ENCODE measurements around the gene GNAL.
A peak's percentile ranks its signal among the peaks of the same experiment; 100 is the strongest.

The GNAL gene

DNA sequence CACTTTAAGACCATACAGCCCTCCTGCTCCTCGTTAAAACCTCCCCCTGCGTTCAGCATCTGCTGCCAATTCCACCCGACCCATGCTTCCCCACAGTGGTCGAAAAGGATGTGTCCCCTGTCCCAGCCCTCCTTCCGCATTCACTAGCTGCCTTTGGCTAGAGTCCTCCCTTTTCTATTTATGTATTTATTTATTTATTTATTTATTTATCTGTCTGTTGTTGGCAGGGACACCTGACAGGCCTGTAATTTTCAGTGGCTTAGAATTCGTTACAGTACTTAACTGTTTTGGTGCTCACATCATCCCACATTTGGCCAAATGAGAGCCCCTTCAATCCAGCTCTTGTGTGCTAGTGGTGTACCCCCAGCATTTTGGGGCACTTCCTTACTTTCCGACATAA is 50.8 kb downstream of the GNAL start:
- TF ChIP-seq CTCF (IDR thresholded peaks at IDR 0.05; ENCODE audit: insufficient read depth, low read depth, low read length, missing control alignments) = no peak
- DNase-seq (ENCODE audit: low read depth) = no peak
- no peak overlapping the region for H3K4me3 ChIP-seq (ENCODE audit: low read length)

DNA sequence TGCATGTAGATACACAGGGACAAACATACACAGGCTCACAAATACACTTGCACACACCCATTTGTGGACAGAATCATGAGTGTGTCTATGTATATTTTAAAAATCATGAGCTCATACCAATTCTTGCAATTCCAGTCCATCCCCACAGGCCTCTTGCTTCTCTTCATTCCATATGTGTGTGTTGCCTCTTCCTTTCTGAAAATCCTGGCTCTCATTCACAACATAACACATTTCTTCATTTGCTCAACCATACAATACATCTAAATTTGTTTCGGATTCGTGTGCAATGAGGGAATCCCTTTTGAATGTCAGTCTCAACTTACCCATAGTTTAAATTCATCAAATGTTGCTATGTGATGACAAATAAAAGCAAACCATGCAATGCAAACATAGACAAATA is 51.4 kb downstream of the GNAL start:
- TF ChIP-seq CTCF (IDR thresholded peaks at IDR 0.05; ENCODE audit: insufficient read depth, low read depth, low read length, missing control alignments) = no peak
- no peak overlapping the region for H3K4me3 ChIP-seq (ENCODE audit: low read length)
- DNase-seq (ENCODE audit: low read depth) = peak; percentile 40

DNA sequence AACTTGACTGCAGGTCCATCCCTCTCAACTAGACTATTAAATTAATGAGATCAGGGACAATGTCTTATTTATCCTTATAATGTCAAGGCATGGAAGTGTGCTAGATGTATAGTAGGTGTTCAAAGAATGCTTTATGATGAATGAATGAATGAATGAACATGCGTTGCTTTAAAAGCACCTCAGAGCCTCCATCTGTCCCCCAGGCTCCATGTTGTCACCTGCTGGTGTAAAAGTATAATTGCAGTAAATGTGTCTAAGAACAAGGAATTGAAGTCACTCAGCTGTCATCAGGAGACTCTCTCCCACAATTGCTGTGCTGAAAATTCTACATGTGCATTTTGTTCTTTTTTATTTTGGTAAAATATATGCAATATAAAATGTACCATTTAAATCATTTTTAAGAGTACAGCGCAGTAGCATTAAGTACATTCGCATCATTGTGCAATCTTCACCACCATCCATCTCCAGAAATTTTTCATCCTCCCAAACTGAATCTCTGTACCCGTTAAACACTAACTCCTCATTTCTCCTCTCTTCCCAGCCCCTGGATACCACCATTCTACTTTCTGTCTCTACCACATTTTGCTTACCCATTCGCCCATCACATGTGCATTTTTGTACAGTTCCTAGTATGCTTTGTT is 52.6 kb downstream of the GNAL start:
- DNase-seq (ENCODE audit: low read depth) = peak; percentile 41
- H3K4me3 ChIP-seq (ENCODE audit: low read length) = no peak overlapping the region
- peak; percentile 75 for TF ChIP-seq CTCF (IDR thresholded peaks at IDR 0.05; ENCODE audit: insufficient read depth, low read depth, low read length, missing control alignments)

DNA sequence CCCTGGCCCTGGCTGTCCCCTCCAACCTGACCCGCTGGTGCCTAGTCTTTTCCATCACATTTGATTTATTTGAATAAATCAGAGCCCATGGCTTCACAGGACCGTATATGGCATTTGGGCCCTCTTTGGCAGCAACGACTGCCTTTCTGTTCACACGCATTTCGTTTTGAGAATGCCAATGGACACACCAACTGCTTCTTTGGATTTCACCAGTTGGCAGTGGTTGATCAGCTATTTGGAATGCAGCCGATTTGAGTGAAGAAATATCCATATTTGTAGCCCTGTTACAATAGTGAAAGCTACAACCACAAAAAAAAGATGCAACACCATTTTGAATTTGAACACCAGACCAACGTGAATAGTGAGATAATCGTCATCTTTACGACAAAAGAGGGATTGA is 56.5 kb downstream of the GNAL start:
- no peak for TF ChIP-seq CTCF (IDR thresholded peaks at IDR 0.05; ENCODE audit: insufficient read depth, low read depth, low read length, missing control alignments)
- DNase-seq (ENCODE audit: low read depth) = no peak
- no peak overlapping the region for H3K4me3 ChIP-seq (ENCODE audit: low read length)

GRCh38 chr18:11747286-11747685 is 58.2 kb downstream of the GNAL start:
- DNase-seq (ENCODE audit: low read depth) = no peak
- H3K4me3 ChIP-seq (ENCODE audit: low read length) = no peak overlapping the region
- TF ChIP-seq CTCF (IDR thresholded peaks at IDR 0.05; ENCODE audit: insufficient read depth, low read depth, low read length, missing control alignments) = no peak

GRCh38 chr18:11747731-11748130 is 58.7 kb downstream of the GNAL start:
- no peak for TF ChIP-seq CTCF (IDR thresholded peaks at IDR 0.05; ENCODE audit: insufficient read depth, low read depth, low read length, missing control alignments)
- no peak overlapping the region for H3K4me3 ChIP-seq (ENCODE audit: low read length)
- no peak for DNase-seq (ENCODE audit: low read depth)

- no peak for DNase-seq (ENCODE audit: low read depth)
- TF ChIP-seq CTCF (IDR thresholded peaks at IDR 0.05; ENCODE audit: insufficient read depth, low read depth, low read length, missing control alignments) = no peak
- H3K4me3 ChIP-seq (ENCODE audit: low read length) = no peak overlapping the region
Observed at GRCh38 chr18:11749305-11749704, 60.2 kb downstream of the GNAL start.
